ENCODE measurements around the gene EP400.
"Not testable (repeated sequence)": the region's sequence is repeated elsewhere in the genome, so short reads cannot be mapped to it uniquely, and the experiment has no call there.

The EP400 gene

GRCh38 chr12:131928711-131929580 lies 20.8 kb upstream of the EP400 start, which contains the start of gene PUS1:
TSS of gene PUS1 (plus strand) at chr12:131929276. CDS start at chr12:131929723, 447 bp downstream.
- peak; percentile 83 to 87 for DNase-seq

DNA sequence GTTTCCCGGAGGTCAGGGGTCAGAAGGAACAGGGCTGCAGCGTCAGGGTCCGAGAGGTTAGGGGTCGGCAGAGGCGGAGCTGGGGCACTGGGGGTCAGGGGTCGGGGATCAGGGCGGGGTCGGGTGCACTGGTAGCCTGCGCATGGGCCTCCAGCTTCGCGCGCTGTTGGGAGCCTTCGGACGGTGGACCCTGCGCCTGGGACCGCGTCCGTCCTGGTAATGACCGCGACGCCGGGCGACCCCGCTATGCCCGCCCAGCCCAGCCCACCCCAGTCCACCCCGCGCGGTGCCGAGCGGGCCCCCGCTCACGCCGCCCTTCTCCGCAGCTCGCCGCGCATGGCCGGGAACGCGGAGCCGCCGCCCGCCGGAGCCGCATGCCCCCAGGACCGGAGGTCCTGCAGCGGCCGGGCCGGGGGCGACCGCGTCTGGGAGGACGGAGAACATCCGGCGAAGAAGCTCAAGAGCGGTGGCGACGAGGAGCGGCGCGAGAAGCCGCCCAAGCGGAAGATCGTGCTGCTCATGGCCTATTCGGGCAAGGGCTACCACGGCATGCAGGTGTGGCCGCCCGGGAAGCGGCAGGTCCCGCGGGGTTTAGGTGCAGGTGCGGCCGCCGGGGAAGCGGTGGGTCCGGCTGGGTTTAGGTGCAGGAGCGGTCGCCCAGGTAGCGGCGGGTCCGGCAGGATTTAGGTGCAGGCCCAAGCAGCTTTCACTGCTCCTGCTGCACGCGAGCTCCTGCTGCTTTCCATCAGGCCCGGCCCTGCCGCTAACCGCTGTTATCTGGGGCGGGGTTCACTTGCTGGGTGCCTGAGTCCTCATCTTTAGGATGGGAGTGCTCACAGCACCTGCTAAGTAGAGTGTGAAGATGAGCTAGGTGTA lies 19.9 kb upstream of the EP400 start:
- DNase-seq: no peak

- DNase-seq: no peak
Measured at GRCh38 chr12:131930510-131930909, 19.2 kb upstream of the EP400 start.

DNA sequence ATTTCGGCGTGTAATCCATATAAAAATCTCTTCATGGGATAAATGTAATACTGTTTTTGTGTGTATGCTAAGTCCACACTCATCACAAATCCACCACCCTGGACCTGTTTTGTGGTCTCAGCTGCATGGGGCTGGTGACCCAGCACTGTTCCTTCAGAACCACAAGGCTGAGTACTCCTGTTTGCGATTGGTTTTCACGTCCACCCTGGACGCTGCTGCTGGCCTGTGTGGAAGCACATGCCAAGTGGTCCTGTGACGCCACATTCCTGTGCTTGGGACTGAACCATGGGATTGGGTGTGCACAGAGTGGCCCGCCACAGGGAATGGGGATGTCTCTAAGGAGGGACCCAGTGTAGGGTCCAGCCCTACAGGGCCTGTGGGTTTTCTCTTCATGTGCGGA lies 16.4 kb upstream of the EP400 start:
- DNase-seq: no peak

DNA sequence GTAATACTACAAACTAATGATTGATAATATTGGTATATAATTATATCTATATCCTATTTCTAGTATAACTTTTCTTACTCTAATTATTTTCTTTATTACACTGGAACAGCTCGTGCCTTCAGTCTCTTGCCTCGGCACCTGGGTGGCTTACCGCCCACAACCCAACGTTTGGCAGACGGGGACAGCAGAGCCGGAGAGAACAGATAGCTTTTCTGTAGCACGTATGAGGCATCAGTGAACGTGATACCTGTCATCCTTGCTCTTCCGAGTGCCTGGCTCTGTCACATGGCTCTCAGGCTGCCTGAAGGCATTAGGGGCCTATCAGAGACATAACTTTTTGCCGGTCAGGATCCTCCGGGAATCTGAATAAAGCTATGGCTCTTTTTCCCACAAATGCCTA lies 15.2 kb upstream of the EP400 start:
- DNase-seq: no peak

GRCh38 chr12:131938082-131938481 lies 11.7 kb upstream of the EP400 start:
- DNase-seq: no peak

DNA sequence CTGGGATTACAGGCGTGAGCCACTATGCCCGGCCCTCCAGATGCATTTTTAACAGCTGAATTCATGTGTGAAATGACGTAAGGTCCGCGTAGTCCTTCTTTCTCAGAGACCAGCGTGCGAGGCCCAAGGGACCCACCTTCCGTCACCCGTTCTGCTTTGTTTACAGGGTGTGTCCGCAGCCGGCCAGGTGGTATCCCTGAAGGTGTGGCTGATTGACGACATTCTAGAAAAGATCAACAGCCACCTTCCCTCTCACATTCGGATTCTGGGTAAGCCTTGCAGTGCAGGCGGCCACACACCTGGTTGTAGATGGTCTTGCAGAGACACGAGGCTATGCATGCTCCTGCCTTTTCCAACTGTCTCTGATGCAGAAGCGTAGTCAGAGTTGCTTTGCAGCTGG lies 10.7 kb upstream of the EP400 start:
- DNase-seq: no peak

- no peak for DNase-seq
Measured at GRCh38 chr12:131940141-131940547, 9.6 kb upstream of the EP400 start.

- no peak for DNase-seq
Measured at GRCh38 chr12:131941116-131941986, 8.4 kb upstream of the EP400 start.

DNA sequence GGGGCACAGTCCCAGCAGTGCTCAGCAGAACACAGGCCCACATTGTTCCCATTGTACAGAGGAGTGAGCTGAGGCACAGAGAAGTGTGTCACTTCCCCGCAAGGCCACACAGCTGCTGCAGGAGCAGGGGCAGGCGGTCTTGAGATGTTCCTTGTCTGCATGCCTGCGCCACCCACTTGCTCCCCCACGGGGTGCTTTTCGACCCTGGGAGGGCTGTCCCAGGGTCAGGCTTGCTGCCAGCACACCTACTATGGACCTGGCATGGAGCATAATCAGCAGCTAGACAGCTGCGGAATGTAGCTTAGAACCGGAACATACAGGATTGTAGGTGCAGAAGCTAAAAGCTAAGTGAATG lies 7.8 kb upstream of the EP400 start:
- DNase-seq: no peak

- no peak for DNase-seq
Measured at GRCh38 chr12:131942671-131943070, 7.1 kb upstream of the EP400 start.

- DNase-seq: no peak
Measured at GRCh38 chr12:131943389-131943788, 6.4 kb upstream of the EP400 start.

GRCh38 chr12:131943876-131944275 lies 5.9 kb upstream of the EP400 start:
- DNase-seq: no peak

DNA sequence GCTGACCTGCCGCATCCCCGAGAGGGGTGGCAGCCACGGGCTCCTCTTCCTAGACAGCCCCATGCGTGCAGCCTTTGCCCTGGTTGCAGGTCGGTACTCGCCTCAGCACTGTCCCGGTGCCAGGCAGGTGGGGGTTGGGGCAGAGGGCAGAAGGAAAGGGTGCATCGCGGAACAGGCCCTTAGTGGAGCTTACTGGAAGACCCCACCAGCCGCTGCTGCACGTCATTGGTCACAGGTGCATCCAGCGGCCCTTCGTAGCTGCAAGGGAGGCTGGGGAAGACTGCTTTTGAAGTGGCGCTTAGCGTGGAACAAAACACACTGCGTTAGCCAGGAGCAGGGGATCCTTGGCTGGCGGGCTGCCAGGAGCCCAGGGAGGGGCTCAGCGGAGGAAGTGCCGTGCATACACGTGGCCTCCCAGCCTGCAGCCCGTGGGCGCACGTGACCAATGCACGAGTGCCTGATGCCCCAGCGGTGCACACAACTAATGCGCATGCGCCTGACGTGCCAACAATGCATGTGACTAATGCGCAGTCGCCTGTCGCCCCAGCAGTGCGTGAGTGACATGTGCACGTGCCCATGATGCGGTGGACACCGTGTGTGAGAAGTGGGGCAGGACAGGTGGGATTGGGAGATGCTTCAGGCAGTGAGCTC lies 5.0 kb upstream of the EP400 start:
- peak in 1 of 2 experiments; percentile 9 for DNase-seq

DNA sequence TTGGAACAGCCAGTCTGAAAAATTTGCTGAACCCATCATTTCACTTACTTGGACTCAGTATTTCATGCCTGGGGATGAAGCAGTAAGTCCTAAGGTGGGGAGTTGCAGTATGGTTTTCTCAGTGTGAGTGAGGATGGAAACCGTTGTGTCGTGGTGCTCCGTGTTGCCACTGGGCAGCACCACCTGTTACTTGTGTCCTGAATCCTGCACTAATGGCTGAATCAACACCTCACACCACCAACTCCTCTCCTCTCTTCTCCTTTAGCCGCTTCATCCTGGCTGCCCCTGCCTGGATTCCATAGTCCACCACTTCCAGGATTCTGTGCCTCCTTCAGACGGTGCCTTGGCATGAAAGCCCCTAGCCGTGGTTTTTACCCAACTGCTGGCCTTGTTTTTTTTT lies 3.0 kb upstream of the EP400 start:
- no peak for DNase-seq

DNA sequence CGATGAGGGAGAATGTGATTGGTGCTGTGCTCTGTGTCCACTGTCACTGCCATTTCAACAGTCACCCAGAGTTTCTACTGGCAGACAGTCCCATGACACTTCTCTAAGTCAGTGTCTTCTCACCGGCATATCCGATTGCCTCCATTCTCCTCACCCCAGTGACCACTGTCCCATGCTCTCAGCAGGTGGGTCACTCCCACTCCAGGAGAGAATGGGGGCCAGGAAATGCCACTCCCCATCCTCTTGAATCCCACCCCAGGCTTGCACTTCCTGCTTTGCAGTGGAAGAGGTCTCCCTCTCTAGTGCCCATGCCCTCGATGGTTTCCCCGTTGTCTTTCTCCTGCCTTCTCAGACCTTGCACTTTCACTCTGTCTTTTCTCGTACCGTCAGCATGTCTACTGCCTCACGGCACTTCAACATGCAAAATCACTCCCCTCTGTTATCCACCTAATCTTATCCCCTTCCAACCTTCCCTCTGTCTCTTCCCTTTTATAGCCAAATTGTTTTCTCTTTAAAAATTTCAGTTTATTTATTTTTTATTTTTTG lies 2.2 kb upstream of the EP400 start:
- no peak for DNase-seq

DNA sequence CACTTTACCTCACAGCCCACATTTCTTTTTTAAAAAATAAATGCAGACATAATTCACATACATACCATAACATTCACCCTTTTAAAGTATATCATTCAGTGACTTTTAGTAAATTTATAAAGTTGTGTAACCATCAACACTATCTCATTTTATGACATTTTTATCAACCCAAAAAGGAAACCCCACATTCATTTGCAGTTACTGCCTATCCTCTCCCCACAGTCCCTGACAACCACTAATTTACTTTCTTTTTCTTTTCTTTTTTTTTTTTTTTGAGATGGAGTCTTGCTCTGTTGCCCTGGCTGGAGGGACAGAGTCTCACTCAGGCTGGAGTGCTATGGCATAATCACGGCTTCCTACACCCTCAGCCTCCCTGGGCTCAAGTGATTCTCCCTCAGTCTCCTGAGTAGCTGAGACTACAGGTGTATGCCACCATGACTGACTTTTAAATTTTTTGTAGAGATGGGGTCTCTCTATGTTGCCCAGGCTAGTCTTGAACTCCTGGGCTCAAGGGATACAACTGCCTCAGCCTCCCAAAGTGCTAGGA lies 1.5 kb upstream of the EP400 start:
- DNase-seq: no peak

DNA sequence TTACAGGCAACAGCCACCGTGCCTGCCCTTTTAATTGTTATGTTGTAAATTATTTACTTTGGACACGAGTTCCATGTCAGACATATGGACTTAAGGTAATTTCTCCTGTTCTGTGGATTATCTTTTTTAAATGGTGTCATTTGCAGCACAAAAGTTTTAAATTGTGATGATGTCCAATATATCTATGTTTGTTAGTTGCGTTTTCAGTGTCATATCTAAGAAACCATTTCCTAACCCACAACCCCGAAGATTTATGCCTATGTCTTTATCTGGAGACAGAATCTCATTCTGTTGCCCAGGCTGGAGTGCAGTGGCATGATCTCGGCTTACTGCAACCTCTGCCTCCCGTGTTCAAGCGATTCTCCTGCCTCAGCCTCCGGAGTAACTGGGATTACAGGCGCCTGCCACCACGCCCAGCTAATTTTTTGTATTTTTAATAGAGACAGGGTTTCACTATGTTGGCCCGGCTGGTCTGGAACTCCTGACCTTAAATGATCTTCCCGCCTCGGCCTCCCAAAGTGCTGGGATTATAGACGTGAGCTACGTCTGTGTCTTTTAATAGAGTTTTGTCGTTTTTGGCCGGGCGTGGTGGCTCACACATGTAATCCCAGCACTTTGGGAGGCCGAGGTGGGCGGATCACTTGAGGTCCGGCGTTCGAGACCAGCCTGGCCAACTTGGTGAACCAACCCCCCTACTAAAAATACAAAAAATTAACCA lies 870 bp upstream of the EP400 start:
- not testable (repeated sequence) for DNase-seq

GRCh38 chr12:131950182-131950913 lies 606 bp downstream of the EP400 start:
- DNase-seq: no peak

DNA sequence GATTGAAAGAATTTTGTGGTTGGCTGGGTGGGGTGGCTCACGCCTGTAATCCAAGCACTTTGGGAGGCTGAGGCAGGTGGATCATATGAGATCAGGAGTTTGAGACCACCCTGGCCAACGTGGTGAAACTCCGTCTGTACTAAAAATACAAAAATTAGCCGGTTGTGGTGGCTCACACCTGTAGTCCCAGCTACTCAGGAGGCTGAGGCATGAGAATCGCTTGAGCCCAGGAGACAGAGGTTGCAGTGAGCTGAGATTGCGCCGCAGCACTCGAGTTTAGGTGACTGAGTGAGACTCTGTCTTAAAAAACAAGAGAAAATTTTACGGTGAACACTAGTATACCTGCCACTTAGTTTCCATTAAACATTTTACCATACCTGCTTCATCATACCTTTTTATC lies 4.1 kb downstream of the EP400 start:
- not testable (repeated sequence) for DNase-seq

Data from NCI-H524 (cell line).